HG02852 (cell line): ENCODE results near the gene CLASP1.

ENCODE experiments used
- ATAC-seq: cut with Tn5 transposase; IDR thresholded peaks from one replicate; pipeline ENCODE4 v1.9.1; 2021; ENCODE audit warnings: mild to moderate bottlenecking, moderate library complexity; ENCODE audit not compliant: unreplicated experiment

Gene CLASP1

GRCh38 chr2:121297217-121297830 is 351.9 kb downstream of the CLASP1 start:
- ATAC-seq, result no peak

DNA sequence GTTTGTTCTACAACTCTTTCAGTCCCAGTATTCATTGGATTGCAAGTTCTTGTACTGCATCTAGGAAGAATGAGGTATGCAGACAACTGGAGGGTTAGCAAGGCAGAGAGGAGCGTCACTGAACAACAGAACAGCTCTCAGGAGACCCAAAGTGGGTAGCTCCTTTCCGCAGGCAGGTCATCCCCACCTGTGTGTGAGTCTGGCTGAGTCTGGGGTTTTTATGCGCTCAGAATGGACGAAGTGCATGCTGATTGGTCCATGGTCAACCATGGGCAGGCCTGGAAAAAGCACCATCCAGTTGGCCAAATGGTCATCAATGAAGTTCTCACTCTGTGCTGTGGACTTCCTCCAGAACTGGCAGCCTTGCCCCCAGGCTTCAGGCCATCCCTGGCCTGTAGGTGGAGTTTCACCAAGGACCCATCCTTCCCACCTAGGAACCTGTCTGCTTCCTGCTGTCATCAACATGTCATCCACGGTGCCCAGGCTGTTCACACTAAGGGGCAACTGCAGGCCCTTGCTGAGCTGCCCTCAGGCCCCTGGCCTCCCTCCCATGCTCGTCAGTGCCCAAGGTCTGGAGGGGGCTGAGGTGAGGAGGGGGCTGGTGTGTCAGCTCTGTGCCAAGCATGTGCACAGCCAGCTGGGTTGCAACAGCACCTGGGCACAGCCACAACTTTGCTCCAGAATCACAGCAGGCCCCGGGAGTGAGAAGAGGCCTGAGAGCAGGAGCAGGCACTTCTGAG is 353.2 kb downstream of the CLASP1 start:
- no peak for ATAC-seq

DNA sequence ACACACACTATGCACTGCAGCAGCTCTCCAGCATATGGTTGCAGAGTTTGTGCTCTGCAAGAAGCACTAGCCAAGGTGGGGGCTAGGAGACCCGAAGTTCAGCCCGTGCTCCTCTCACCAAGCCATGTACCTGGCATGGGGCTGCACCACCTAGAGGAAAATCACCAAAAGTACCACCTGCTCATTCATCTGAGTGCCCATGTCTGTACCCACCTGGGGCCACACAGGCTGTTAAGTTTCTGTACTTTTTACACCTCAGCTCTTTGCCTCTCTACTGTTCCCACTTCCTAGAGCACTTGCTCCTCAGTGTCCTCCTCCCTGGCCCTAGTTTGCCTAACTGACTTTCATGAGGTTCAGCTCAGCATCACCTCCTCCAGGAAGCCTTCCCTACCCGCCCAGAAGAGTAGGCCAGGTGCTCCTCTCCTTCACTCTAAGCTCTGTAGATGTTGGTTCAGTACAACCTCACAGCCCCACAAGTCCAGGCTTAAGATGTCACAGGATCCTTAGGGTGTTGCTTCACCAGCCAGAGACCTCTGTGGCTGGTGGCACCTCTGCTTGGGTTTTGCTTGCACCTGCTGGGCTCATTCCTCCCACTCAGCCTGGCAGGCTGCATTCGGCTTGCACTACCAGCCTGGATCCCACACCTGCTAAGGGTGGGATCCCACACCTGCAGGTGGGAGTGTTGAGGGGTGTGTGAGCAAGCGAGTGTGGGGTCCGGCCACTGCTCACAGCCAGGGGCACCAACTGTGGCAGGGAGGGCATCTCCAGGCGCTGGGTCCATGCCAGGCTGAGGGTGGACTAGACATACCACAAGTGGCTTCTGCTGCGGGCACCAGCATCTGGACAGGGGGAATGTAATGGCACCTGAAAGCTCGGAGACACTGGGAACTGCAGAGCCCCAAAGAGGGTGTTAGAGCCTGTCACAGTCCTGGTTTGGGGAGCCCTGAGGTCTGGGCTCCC is 354.1 kb downstream of the CLASP1 start:
- no peak for ATAC-seq

- ATAC-seq, result no peak
Observed at GRCh38 chr2:121293450-121294325, 355.6 kb downstream of the CLASP1 start.

- no peak for ATAC-seq
Observed at GRCh38 chr2:121291251-121291580, 358.0 kb downstream of the CLASP1 start.

GRCh38 chr2:121289271-121289670 is 360.0 kb downstream of the CLASP1 start:
- no peak for ATAC-seq

DNA sequence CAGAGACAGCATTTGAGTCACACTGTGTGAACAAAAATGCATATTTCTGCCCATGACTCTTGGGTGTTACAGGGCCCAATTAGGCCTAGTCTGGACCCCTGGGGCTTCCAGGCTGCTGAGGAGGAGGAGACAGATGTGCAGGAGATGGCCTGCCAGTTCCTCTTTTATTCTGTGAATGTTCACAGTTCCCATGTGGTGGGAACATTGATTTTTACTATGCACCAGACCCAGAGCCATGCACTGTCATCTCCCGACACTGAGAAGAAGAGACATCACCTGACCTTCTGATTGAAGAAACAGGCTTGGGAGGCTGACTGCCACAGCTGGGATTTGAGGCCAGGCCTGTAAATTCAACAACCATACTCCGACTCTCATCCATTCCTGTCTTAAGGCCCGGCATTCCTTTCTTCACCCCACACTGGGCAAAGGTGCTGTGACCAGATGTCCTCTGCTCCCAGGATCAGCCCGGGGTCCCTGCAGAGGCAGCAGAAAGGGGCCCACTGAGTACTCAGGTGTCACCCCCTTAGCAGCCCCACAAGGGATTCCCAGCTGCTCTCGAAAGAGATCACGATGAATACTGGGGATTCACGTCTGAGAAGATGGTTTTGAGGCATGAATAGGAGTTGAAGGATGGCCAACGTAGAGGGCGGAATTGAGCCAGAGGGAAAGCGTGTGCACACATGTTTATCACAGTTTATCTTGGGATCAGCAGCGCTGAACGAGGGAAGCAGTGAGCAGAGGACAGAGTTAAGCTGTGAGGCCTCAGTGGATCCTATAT is 360.6 kb downstream of the CLASP1 start:
- no peak for ATAC-seq

DNA sequence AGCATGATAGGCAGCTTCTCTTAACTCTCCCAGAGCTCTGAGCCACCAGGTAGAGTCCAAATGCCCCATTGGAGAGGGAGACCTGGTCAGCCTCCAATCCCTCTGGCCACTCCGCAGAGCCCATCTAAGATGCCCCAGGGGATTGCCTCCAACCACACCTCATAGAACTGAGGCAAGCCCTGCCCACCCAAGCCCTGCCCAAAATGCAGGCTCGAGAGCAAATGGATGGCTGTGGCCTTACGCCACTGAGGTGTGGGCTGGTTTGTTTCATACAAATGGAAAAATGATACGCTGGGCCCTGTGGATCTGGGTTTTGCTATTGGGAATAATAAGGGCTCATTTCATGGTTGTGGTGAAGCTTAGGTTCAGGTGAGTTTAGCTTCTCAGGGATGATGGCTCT is 361.3 kb downstream of the CLASP1 start:
- ATAC-seq, result no peak
